H1 (cell line): ENCODE data around the gene TMTC2. TPM values are rescaled to one million over a fixed set of nuclear protein-coding genes. Genes with fewer than 3 reads are reported as not detected.

Experiments
- ATF2 ChIP-seq: IDR thresholded peaks from 2 replicates; pipeline ENCODE4 v1.6.1; 2012; ENCODE audit warnings: low read length, inconsistent platforms
- CBX8 ChIP-seq: fragments of 300-800, 300-1000 bp; sonication (generic); IDR thresholded peaks from 2 replicates; pipeline ENCODE4 v1.7.1; 2016; ENCODE audit warnings: low read depth, low read length, borderline replicate concordance
- CHD1 ChIP-seq: IDR thresholded peaks from 2 replicates; pipeline ENCODE4 v1.6.1; 2012; ENCODE audit warnings: low read depth, low read length, improper control_type of control experiment
- CTCF ChIP-seq, 3 experiments: IDR thresholded peaks; 1 replicate in 2 of 3; 2 replicates in 1 of 3; pipeline versions ENCODE4 v1.5.1 to v1.6.1; 2011; ENCODE audit warnings: low read length in 3 of 3, mild to moderate bottlenecking in 3 of 3, inconsistent platforms in 2 of 3, low read depth in 1 of 3, moderate library complexity in 1 of 3; ENCODE audit not compliant: insufficient read depth in 1 of 3; ENCODE audit errors: control extremely low read depth in 1 of 3
- MAX ChIP-seq: IDR thresholded peaks from 2 replicates; pipeline ENCODE4 v1.6.1; 2012; ENCODE audit warnings: inconsistent platforms
- POU5F1 ChIP-seq: IDR thresholded peaks from 2 replicates; pipeline ENCODE4 v1.6.1; 2011; ENCODE audit warnings: low read depth, mild to moderate bottlenecking, low read length, moderate library complexity
- RFX5 ChIP-seq: IDR thresholded peaks from 2 replicates; pipeline ENCODE4 v1.6.1; 2011; ENCODE audit warnings: low read depth, low read length, improper control_type of control experiment, borderline replicate concordance
- SP4 ChIP-seq: IDR thresholded peaks from 2 replicates; pipeline ENCODE4 v1.6.1; 2012; ENCODE audit warnings: low read length, inconsistent platforms
- YY1 ChIP-seq: IDR thresholded peaks from 2 replicates; pipeline ENCODE4 v1.6.1; 2011; ENCODE audit warnings: low read depth, mild to moderate bottlenecking, low read length
- polyA plus RNA-seq, 7 experiments: library from polyadenylated mRNA; depleted of rRNA in 3 of 7; stranded (reverse) in 5 of 7; unstranded in 2 of 7; fragments of >200 nt in 5 of 7; fragments of 200-250 nt in 2 of 7; gene quantifications; 1 replicate in 5 of 7; 2 replicates in 1 of 7; 4 replicates in 1 of 7; pipeline versions ENCODE4 v1.2.1 to v1.2.3, GENCODE V29; 2011 to 2013; ENCODE audit warnings: missing spikeins in 2 of 7, mixed read lengths in 2 of 7
- total RNA-seq: library from RNA; stranded (reverse); fragmentation: NEBNext Ultra II Directional; extraction: Animal tissue kit (Norgen Biotek cat#: 25700); gene quantifications from 2 replicates; pipeline ENCODE4 v1.2.1, GENCODE V29; 2021

The TMTC2 gene
- total and polyA plus RNA-seq, 2 of the 8 experiments (the other 6 are each of a cell fraction or from before 2014, with no cell fraction given) = 2.3 to 3.9 TPM

GRCh38 chr12:82685790-82686167 is 927 bp upstream of the TMTC2 start (continued):
- TF ChIP-seq SP4 (no peak), ATF2 (no peak), YY1 (0 out of 2 replicates have a peak, but pooled peaks have one; percentile 41), POU5F1 (no peak), RFX5 (no peak), CHD1 (no peak), CTCF (IDR thresholded peaks at IDR 0.05; ENCODE audit: control extremely low read depth in 1 of 3, insufficient read depth in 1 of 3, low read depth in 1 of 3, low read length in 3 of 3) (peak; percentile 86 to 97 (median 93)), CBX8 (no peak), MAX (peak; percentile 65)
